Testis (tissue), 3 donors: Measurements from ENCODE around the gene RDH5. TPM values are rescaled to one million over a fixed set of nuclear protein-coding genes. Genes with fewer than 3 reads are reported as not detected.

Source experiments
- DNase-seq: peaks from one replicate; pipeline ENCODE4 v3.0.0-alpha.2; 2019
- H3K27ac ChIP-seq, 2 donors: fragments of 200-600 bp; sonication (generic); one replicate each; pipeline ENCODE4 v1.5.1; 2019
- H3K27me3 ChIP-seq: fragments of 200-600 bp; sonication (generic); one replicate; pipeline ENCODE4 v1.5.1; 2019
- H3K36me3 ChIP-seq: fragments of 200-600 bp; sonication (generic); one replicate; pipeline ENCODE4 v1.5.1; 2017; ENCODE audit warnings: low read depth; ENCODE audit errors: missing control alignments
- H3K4me1 ChIP-seq: fragments of 200-600 bp; sonication (generic); one replicate; pipeline ENCODE4 v1.5.1; 2019
- H3K4me3 ChIP-seq, 2 donors: fragments of 200-600 bp; sonication (generic); one replicate each; pipeline ENCODE4 v1.5.1; 2017 to 2019
- H3K9me3 ChIP-seq: fragments of 200-600 bp; sonication (generic); one replicate; pipeline ENCODE4 v1.5.1; 2017
- CTCF ChIP-seq, 3 experiments: fragments of 450-650 bp in 2 of 3; fragments of 200-600 bp in 1 of 3; sonication (generic) in 1 of 3; IDR thresholded peaks; one replicate each; pipeline ENCODE4 v1.5.1; 2016 to 2019; ENCODE audit warnings: antibody characterized with exemption in 3 of 3, mild to moderate bottlenecking in 2 of 3, moderate library complexity in 1 of 3
- POLR2A ChIP-seq: fragments of 450-650 bp; IDR thresholded peaks from one replicate; pipeline ENCODE4 v1.6.1; 2017; ENCODE audit warnings: antibody characterized with exemption, mild to moderate bottlenecking, moderate library complexity
- WGBS, 2 donors: methylation state at CpG; one replicate each; pipeline ENCODE4 v1.1.5; 2018; 5-methylcytosine and 5-hydroxymethylcytosine counted together
- intact Hi-C: fragments of 100-400 bp; cut with DNase I; formaldehyde crosslinking; loops from one replicate; pipeline ENCODE4 v1.15.1; 2023; ENCODE audit warnings: low total_unique reads
- polyA plus RNA-seq: library from polyadenylated mRNA; stranded (reverse); fragments of 350-450 nt; fragmentation: Illumina TruSeq; extraction: RNeasy Lipid Tissue Mini Kit (QIAGEN cat#74804); gene quantifications from one replicate; pipeline ENCODE4 v1.2.3, GENCODE V29; 2014; ENCODE audit warnings: low read depth, low replicate concordance; ENCODE audit not compliant: insufficient read depth
- total RNA-seq, 2 donors: library from RNA; depleted of rRNA; stranded (reverse); fragments of >200 nt; gene quantifications; one replicate each; pipeline ENCODE4 v1.2.3, GENCODE V29; 2016

The RDH5 gene
- total and polyA plus RNA-seq, 3 donors from 2014 or later: 9.8 to 18.0 (median 15.1) TPM

- Histone ChIP-seq H3K36me3 (no peaks in the 10 kb centered on the region), H3K4me1 (peaks cover 15% of the 10 kb centered on the region), H3K4me3 (peak overlapping the region in 1 of 2 donors; percentile 69), H3K9me3 (no peaks in the 10 kb centered on the region), H3K27me3 (no peaks in the 10 kb centered on the region), H3K27ac (peak overlapping the region; percentile 69 to 85)
- no peak for DNase-seq
- intact Hi-C loops: loop anchor here (10.0 kb wide), 1 partner anchor 67 kb away; no protein-coding TSS in a partner anchor
- WGBS, 2 donors: 13 to 16% methylated on average over 4 of the region's 4 CpGs
- TF ChIP-seq POLR2A (no peak), CTCF (IDR thresholded peaks at IDR 0.05) (no peak)
Observed at GRCh38 chr12:55737581-55738122, 17.5 kb downstream of the RDH5 start.

GRCh38 chr12:55738123-55739024 lies 18.2 kb downstream of the RDH5 start:
- TF ChIP-seq CTCF (IDR thresholded peaks at IDR 0.05) (peak; percentile 81 to 97 (median 96)), POLR2A (no peak)
- WGBS, 2 donors: 0 to 1% methylated on average over 13 to 14 of the region's 14 CpGs

GRCh38 chr12:55739025-55739378 lies 18.8 kb downstream of the RDH5 start:
- DNase-seq: no peak
- WGBS, 2 donors: 63 to 82% methylated on average over 2 of the region's 2 CpGs
- intact Hi-C loops: loop anchor here (10.0 kb wide), 1 partner anchor 66 kb away; no protein-coding TSS in a partner anchor
- Histone ChIP-seq H3K4me3 (peak overlapping the region; percentile 46 to 69), H3K27me3 (no peaks in the 10 kb centered on the region), H3K4me1 (peaks cover 21% of the 10 kb centered on the region), H3K36me3 (no peaks in the 10 kb centered on the region), H3K9me3 (no peaks in the 10 kb centered on the region), H3K27ac (peak overlapping the region in 1 of 2 donors; percentile 85)
- TF ChIP-seq CTCF (IDR thresholded peaks at IDR 0.05) (no peak), POLR2A (no peak)

More at GRCh38 chr12:55738123-55739024, 18.2 kb downstream of the RDH5 start:
- Histone ChIP-seq H3K27me3 (no peaks in the 10 kb centered on the region), H3K9me3 (no peaks in the 10 kb centered on the region), H3K4me1 (peaks cover 15% of the 10 kb centered on the region), H3K27ac (peak overlapping the region; percentile 69 to 85), H3K4me3 (peak overlapping the region; percentile 46 to 69), H3K36me3 (no peaks in the 10 kb centered on the region)
- intact Hi-C loops: loop anchor here (10.0 kb wide), 1 partner anchor 66 kb away; no protein-coding TSS in a partner anchor
- DNase-seq: peak; percentile 93

DNA sequence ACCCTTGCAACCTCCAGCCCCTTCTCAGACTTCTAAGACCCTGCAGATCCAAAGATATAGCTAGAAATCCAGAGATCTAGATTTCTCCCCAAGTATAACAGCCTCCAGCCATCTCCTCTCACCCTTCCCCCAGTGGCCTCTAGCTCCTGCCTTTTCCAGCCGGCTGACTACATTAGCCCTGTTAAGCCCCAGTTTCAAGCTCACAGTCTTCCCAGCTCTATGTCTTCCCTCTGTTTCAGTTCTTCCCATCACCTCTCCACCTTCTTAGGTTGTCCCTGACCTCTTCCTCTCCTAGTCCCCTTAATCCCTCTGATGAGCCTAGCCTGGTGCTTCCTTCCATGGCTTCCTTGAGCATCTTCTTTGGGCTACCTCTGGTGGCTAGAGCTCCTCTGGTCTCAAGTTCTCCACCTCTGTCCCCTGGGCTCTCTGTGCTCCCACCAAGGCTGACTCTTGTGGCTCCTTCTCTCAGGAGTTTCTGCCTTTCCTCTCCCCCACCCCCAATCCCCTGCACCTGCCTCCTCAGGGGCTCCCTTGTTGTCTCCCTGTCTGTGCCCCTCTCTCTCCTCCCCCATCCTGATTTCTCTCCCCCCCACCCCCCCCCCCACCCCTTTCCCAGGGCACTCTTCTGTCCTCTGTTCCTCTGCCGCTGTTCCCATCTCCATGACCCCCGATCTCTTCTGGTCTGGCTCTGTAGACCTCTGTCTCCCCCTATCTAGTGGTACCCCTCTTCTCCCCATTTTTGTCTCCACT lies 21.9 kb downstream of the RDH5 start:
- 11 to 32% methylated on average over 3 of the region's 3 CpGs for WGBS, 2 donors
- H3K27ac ChIP-seq: peak overlapping the region in 1 of 2 donors; percentile 44
- H3K27me3 ChIP-seq: no peaks in the 10 kb centered on the region
- H3K36me3 ChIP-seq: no peaks in the 10 kb centered on the region
- no peak for TF ChIP-seq CTCF (IDR thresholded peaks at IDR 0.05)
- no peak for TF ChIP-seq POLR2A
- no peak overlapping the region for H3K4me3 ChIP-seq
- DNase-seq: no peak
- intact Hi-C loops: loop anchor here (10.0 kb wide), 1 partner anchor 193 kb away; the partner anchor contains the start of gene DGKA
- no peaks in the 10 kb centered on the region for H3K9me3 ChIP-seq
- H3K4me1 ChIP-seq: peaks cover 36% of the 10 kb centered on the region
